ENCODE measurements around the gene SLC25A38.

DNA sequence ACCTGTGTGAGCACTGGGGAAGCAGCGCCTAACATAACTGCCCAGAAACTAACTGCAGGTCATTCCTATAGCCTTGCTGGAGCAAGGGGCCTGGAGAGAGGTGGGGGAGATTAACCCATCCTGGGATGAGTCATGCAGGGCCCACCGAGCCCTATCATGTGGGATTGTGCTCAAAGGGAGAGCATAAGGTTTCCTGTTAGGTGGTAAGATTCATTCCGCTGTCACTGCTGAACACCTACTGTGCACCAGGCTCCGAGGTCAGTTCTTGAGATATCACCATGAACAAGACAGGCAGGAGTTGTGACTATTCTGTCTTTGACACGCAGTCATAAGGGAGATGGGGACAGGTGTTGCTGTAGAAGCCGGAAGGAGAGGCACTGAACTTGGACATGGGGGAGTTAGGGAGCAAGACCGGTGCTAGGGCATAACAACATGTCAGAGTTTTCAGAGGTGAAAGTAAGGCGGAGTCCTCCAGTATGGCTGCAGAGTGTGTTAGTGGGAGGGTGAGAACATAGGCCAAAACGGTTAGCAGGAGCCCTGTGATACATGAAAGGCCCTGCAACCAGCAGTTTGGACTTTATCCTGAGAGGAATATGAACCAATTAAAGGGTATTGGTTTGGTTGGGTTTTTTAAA, 2.4 kb downstream of the SLC25A38 start:
- TF ChIP-seq EZH2phosphoT487 (IDR thresholded peaks at IDR 0.05; ENCODE audit: borderline replicate concordance, low read length) (no peak), EZH2 (IDR thresholded peaks at IDR 0.05; ENCODE audit: low read length, unreplicated experiment) (no peak)

All from PC-3 (cell line).